PC-9 (cell line): Measurements from ENCODE around the gene MBD3. TPM values are rescaled to one million over a fixed set of nuclear protein-coding genes. Genes with fewer than 3 reads are reported as not detected.
A peak's percentile ranks its signal among the peaks of the same experiment; 100 is the strongest.

Source experiments
- BruUV-seq: library from RNA; stranded (reverse); fragments of 400-500 nt; replicated peaks from 2 replicates; lab custom pipeline; 2021; lab: Mats Ljungman, UMichigan
- CTCF ChIA-PET: fragments of 300-600 bp; sonication (Branson Sonifier 250); formaldehyde crosslinking; loops from one replicate; lab custom pipeline; 2022; ENCODE audit warnings: antibody characterized with exemption; lab: Charles Lee
- POLR2A ChIA-PET: fragments of 300-600 bp; sonication (Branson Sonifier 250); formaldehyde crosslinking; loops from one replicate; lab custom pipeline; 2022; ENCODE audit warnings: antibody characterized with exemption; ENCODE audit not compliant: unreplicated experiment; lab: Charles Lee
- DNase-seq, 2 experiments: peaks; one replicate each; pipeline versions ENCODE4 v3.0.0 to v3.0.0-alpha.2; 2015 to 2022; ENCODE audit warnings: mixed read lengths in 1 of 2
- H2AFZ ChIP-seq: fragments of 200-600 bp; sonication (generic); 2 replicates; pipeline ENCODE4 v1.8.1; 2017; ENCODE audit warnings: antibody characterized with exemption
- H3F3A ChIP-seq: fragments of 200-600 bp; sonication (generic); 2 replicates; pipeline ENCODE4 v1.8.1; 2017; ENCODE audit warnings: antibody characterized with exemption, mild to moderate bottlenecking, low read depth; ENCODE audit not compliant: insufficient read depth
- H3K27ac ChIP-seq: fragments of 200-600 bp; sonication (generic); 2 replicates; pipeline ENCODE4 v1.6.1; 2016; ENCODE audit warnings: mixed run types
- H3K27me3 ChIP-seq: fragments of 200-600 bp; sonication (generic); 2 replicates; pipeline ENCODE4 v1.6.1; 2016; ENCODE audit warnings: low read depth, mixed run types; ENCODE audit not compliant: insufficient read depth
- H3K36me3 ChIP-seq: fragments of 200-600 bp; sonication (generic); 2 replicates; pipeline ENCODE4 v1.6.1; 2016; ENCODE audit warnings: low read depth, mixed run types
- H3K4me1 ChIP-seq: fragments of 200-600 bp; sonication (generic); replicated peaks from 2 replicates; pipeline ENCODE4 v1.6.1; 2016; ENCODE audit warnings: mixed run types; ENCODE audit not compliant: insufficient read depth
- H3K4me2 ChIP-seq: fragments of 200-600 bp; sonication (generic); 2 replicates; pipeline ENCODE4 v1.6.1; 2017; ENCODE audit warnings: mixed run types
- H3K4me3 ChIP-seq: fragments of 200-600 bp; sonication (generic); 2 replicates; pipeline ENCODE4 v1.6.1; 2016; ENCODE audit warnings: mixed run types
- H3K79me2 ChIP-seq: fragments of 200-600 bp; sonication (generic); 2 replicates; pipeline ENCODE4 v1.6.1; 2017; ENCODE audit warnings: low read depth, mixed run types
- H3K9me2 ChIP-seq: fragments of 200-600 bp; sonication (generic); 2 replicates; pipeline ENCODE4 v1.8.1; 2017; ENCODE audit warnings: mild to moderate bottlenecking; ENCODE audit not compliant: insufficient read depth
- H3K9me3 ChIP-seq: fragments of 200-600 bp; sonication (generic); 2 replicates; pipeline ENCODE4 v1.8.1; 2016; ENCODE audit warnings: low read depth; ENCODE audit not compliant: insufficient read depth
- H4K20me1 ChIP-seq: fragments of 200-600 bp; sonication (generic); 2 replicates; pipeline ENCODE4 v1.8.1; 2017; ENCODE audit not compliant: insufficient read depth
- EZH2 ChIP-seq: fragments of 200-600 bp; sonication (generic); IDR thresholded peaks from 2 replicates; pipeline ENCODE4 v1.8.0; 2017; ENCODE audit warnings: antibody characterized with exemption, low read depth
- intact Hi-C: fragments of 100-400 bp; cut with micrococcal nuclease; formaldehyde crosslinking; loops from one replicate; pipeline ENCODE4 v1.10.0; 2022; ENCODE audit not compliant: unreplicated experiment
- total RNA-seq: library from RNA; stranded (reverse); gene quantifications from 2 replicates; pipeline ENCODE4 v1.2.3, GENCODE V29; 2021
- TF ChIP-seq, protein P1 (sequence below): fragments of 200-600 bp; sonication (generic); conservative IDR thresholded peaks from 2 replicates; pipeline ENCODE4 v1.6.1; 2017; ENCODE audit warnings: mixed run types, antibody characterized with exemption, mild to moderate bottlenecking, moderate library complexity

Gene MBD3
- total RNA-seq, 1 experiment from 2014 or later = 129 TPM

DNA sequence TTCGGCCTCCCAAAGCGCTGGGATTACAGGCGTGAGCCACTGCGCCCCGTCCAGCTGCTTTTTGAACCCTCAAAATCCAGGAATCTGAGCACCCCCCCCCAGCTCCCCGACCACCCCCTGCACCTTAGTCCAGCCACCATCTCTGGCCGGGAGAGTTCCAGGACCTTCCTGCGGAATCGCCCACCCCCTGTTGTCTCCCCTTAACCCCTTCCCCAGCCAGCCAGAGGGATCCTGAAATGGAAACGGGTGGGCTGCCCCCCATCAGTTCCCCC is 772 bp upstream of the MBD3 start:
- H3K27me3 ChIP-seq = no peaks in the 10 kb centered on the region
- no peak for DNase-seq
- H3K4me1 ChIP-seq = peaks cover 7% of the 10 kb centered on the region; the same call in 1 of the 2 replicates
- POLR2A ChIA-PET = interaction anchor here (0.6 kb wide), 2 partner anchors 138 to 1020 kb away, joined by 6 to 13 read pairs; no protein-coding TSS in a partner anchor
- H3K9me2 ChIP-seq = no peaks in the 10 kb centered on the region
- peaks cover 27% of the 10 kb centered on the region; the same call in 1 of the 2 replicates for H3F3A ChIP-seq
- BruUV-seq = TSS peak; percentile 67
- H2AFZ ChIP-seq = no peak overlapping the region
- no peak overlapping the region for H3K4me3 ChIP-seq
- H3K4me2 ChIP-seq = peak overlapping the region; percentile 77
- no peaks in the 10 kb centered on the region for H3K36me3 ChIP-seq
- H3K27ac ChIP-seq = no peak overlapping the region
- intact Hi-C loops = no loop called here
- H3K9me3 ChIP-seq = no peaks in the 10 kb centered on the region
- peaks cover 33% of the 10 kb centered on the region for H3K79me2 ChIP-seq
- CTCF ChIA-PET = interaction anchor here (0.6 to 1.0 kb wide), 3 partner anchors 47 to 154 kb away, joined by 3 to 5 read pairs (median 5); no protein-coding TSS in a partner anchor
- H4K20me1 ChIP-seq = peaks cover 11% of the 10 kb centered on the region
- TF ChIP-seq, protein P1, sequence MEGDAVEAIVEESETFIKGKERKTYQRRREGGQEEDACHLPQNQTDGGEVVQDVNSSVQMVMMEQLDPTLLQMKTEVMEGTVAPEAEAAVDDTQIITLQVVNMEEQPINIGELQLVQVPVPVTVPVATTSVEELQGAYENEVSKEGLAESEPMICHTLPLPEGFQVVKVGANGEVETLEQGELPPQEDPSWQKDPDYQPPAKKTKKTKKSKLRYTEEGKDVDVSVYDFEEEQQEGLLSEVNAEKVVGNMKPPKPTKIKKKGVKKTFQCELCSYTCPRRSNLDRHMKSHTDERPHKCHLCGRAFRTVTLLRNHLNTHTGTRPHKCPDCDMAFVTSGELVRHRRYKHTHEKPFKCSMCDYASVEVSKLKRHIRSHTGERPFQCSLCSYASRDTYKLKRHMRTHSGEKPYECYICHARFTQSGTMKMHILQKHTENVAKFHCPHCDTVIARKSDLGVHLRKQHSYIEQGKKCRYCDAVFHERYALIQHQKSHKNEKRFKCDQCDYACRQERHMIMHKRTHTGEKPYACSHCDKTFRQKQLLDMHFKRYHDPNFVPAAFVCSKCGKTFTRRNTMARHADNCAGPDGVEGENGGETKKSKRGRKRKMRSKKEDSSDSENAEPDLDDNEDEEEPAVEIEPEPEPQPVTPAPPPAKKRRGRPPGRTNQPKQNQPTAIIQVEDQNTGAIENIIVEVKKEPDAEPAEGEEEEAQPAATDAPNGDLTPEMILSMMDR = no peak
- TF ChIP-seq EZH2 = no peak

DNA sequence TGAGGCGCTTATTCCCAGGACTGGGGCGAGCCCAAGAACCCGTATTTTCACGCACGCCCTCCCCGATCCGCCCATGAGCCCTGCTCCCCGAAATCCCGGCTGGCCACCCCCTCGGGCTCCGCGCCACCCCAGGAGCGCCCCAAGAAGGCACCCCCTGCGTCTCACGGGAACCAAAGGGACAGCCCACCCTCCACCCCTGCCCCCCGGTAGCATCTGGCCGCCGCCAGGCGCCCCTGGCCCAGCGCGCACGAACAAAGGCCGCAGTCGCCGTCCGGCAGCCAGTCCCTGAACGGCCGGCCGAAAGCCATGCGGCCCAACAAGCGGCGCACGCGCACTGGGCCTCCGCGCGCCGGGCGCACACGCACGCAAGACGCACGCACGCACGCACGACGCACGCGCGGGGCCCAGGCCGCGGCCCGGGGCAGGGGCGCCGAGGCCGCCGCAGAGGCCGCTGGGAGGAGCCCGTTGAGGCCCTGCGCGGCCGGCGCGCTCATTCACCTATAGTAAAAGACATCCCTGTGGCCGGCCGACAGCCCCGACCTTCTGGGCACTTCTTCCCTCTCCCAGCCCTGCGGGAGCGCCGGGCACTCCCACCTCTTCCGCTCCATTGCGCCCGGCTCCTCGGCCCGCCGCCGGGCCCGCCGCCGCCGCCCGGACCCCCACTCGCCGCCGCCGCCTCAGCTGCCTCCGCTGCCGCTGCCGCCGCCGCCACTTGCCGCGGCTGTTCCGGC is 476 bp downstream of the MBD3 start:
- intact Hi-C loops = no loop called here
- TF ChIP-seq EZH2 = no peak
- TF ChIP-seq, protein P1 = no peak
- Histone ChIP-seq H3K79me2 (peaks cover 43% of the 10 kb centered on the region), H3K4me3 (peak overlapping the region; percentile 78), H2AFZ (no peak overlapping the region), H3K27me3 (no peaks in the 10 kb centered on the region), H3F3A (peaks cover 39% of the 10 kb centered on the region; the same call in 1 of the 2 replicates), H3K4me1 (peaks cover 7% of the 10 kb centered on the region; the same call in 1 of the 2 replicates), H3K36me3 (no peaks in the 10 kb centered on the region), H4K20me1 (peaks cover 11% of the 10 kb centered on the region), H3K27ac (peak overlapping the region; percentile 88), H3K9me3 (no peaks in the 10 kb centered on the region), H3K4me2 (peak overlapping the region; percentile 88), H3K9me2 (no peaks in the 10 kb centered on the region)
- POLR2A ChIA-PET = interaction anchor here (0.7 kb wide), 1 partner anchor 237 kb away, joined by 7 read pairs; a partner anchor contains a TSS
- BruUV-seq = no TSS peak
- DNase-seq = peak; percentile 52 to 84
- CTCF ChIA-PET = interaction anchor here (1.0 kb wide), 1 partner anchor 45 kb away, joined by 5 read pairs; no protein-coding TSS in a partner anchor

DNA sequence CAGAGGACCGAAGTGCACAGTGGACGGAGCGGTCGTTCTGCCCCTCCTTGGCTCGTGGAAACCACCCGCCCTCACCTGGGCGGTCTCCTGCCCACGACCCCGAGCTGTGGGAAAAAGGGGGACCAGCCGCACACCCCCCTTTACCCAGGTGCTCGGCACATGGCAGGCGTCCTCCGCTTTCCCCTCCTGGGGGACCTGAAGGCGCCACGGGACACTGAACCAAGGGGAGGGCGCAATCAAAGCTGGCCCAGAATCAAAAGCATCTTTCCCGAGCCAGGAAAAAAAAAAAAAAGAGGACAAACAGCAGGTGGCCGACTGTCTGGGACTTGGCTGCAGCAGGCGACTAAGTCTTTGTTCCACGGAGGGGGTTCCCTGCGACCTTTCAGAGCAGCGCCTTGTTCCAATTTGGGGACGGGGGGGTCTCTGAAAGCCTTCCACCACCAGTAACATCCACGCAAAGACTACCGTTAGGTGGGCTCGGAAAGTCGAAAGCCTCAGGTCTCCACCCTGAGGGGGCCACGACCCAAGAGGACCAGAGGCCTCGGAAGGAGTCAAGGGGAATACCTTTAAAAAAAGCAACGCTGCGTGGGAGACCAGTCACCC is 1.1 kb downstream of the MBD3 start:
- peaks cover 46% of the 10 kb centered on the region for H3K79me2 ChIP-seq
- no peaks in the 10 kb centered on the region for H3K36me3 ChIP-seq
- H3K9me2 ChIP-seq = no peaks in the 10 kb centered on the region
- H3K27ac ChIP-seq = peak overlapping the region; percentile 88
- ChIA-PET CTCF (interaction anchor here (1.0 to 1.1 kb wide), 2 partner anchors 25 to 46 kb away, joined by 3 to 5 read pairs; no protein-coding TSS in a partner anchor), POLR2A (interaction anchor here (1.0 kb wide), 1 partner anchor 14 kb away, joined by 14 read pairs; the partner anchor contains the start of gene UQCR11)
- H3K4me3 ChIP-seq = peak overlapping the region; percentile 78
- TF ChIP-seq, protein P1 = no peak
- no peak for TF ChIP-seq EZH2
- DNase-seq = no peak
- peaks cover 42% of the 10 kb centered on the region; the same call in 1 of the 2 replicates for H3F3A ChIP-seq
- no peaks in the 10 kb centered on the region for H3K27me3 ChIP-seq
- H4K20me1 ChIP-seq = peaks cover 11% of the 10 kb centered on the region
- no peak overlapping the region for H2AFZ ChIP-seq
- TSS peak; percentile 58 for BruUV-seq
- H3K4me1 ChIP-seq = peaks cover 7% of the 10 kb centered on the region; the same call in 1 of the 2 replicates
- peak overlapping the region; percentile 88 for H3K4me2 ChIP-seq
- intact Hi-C loops = loop anchor here (2.0 kb wide), 1 partner anchor 185 kb away; the partner anchor contains the start of gene DAZAP1
- no peaks in the 10 kb centered on the region for H3K9me3 ChIP-seq
